Measurements from ENCODE around the gene GPR155.
A peak's percentile ranks its signal among the peaks of the same experiment; 100 is the strongest.
"Not testable (repeated sequence)": the region's sequence is repeated elsewhere in the genome, so short reads cannot be mapped to it uniquely, and the experiment has no call there.

The GPR155 gene

GRCh38 chr2:174439323-174439722, 47.5 kb downstream of the GPR155 start:
- no peak for DNase-seq (ENCODE audit: low read depth)

- DNase-seq (ENCODE audit: low read depth): no peak
Observed at GRCh38 chr2:174438146-174438886, 48.5 kb downstream of the GPR155 start.

- no peak for DNase-seq (ENCODE audit: low read depth)
Observed at GRCh38 chr2:174436351-174436750, 50.5 kb downstream of the GPR155 start.

- no peak for DNase-seq (ENCODE audit: low read depth)
Observed at GRCh38 chr2:174431902-174432301, 54.9 kb downstream of the GPR155 start.

GRCh38 chr2:174430066-174430465, 56.8 kb downstream of the GPR155 start:
- DNase-seq (ENCODE audit: low read depth): no peak

GRCh38 chr2:174428214-174428613, 58.6 kb downstream of the GPR155 start:
- DNase-seq (ENCODE audit: low read depth): no peak

- DNase-seq (ENCODE audit: low read depth): no peak
Observed at GRCh38 chr2:174412256-174412655, 74.6 kb downstream of the GPR155 start.

- not testable (repeated sequence) for DNase-seq (ENCODE audit: low read depth)
Observed at GRCh38 chr2:174410039-174410438, 76.8 kb downstream of the GPR155 start.

- no peak for DNase-seq (ENCODE audit: low read depth)
Observed at GRCh38 chr2:174403628-174404027, 83.2 kb downstream of the GPR155 start.

- no peak for DNase-seq (ENCODE audit: low read depth)
Observed at GRCh38 chr2:174400853-174401252, 86.0 kb downstream of the GPR155 start.

GRCh38 chr2:174399171-174399570, 87.7 kb downstream of the GPR155 start:
- DNase-seq (ENCODE audit: low read depth): peak; percentile 14

GRCh38 chr2:174397773-174398172, 89.1 kb downstream of the GPR155 start:
- DNase-seq (ENCODE audit: low read depth): no peak

- DNase-seq (ENCODE audit: low read depth): no peak
Observed at GRCh38 chr2:174395969-174396630, 90.7 kb downstream of the GPR155 start.

- peak; percentile 47 for DNase-seq (ENCODE audit: low read depth)
Observed at GRCh38 chr2:174395284-174395968, 91.4 kb downstream of the GPR155 start, which contains the start of gene SCRN3. Gene SCRN3 (plus strand): TSS chr2:174395730. CDS start chr2:174398284, 2,554 bp downstream.

- DNase-seq (ENCODE audit: low read depth): no peak
Observed at GRCh38 chr2:174392706-174393105, 94.1 kb downstream of the GPR155 start.

- not testable (repeated sequence) for DNase-seq (ENCODE audit: low read depth)
Observed at GRCh38 chr2:174390303-174390702, 96.5 kb downstream of the GPR155 start.

- no peak for DNase-seq (ENCODE audit: low read depth)
Observed at GRCh38 chr2:174389542-174389941, 97.3 kb downstream of the GPR155 start.

- not testable (repeated sequence) for DNase-seq (ENCODE audit: low read depth)
Observed at GRCh38 chr2:174388706-174389105, 98.1 kb downstream of the GPR155 start.

- DNase-seq (ENCODE audit: low read depth): no peak
Observed at GRCh38 chr2:174385201-174385600, 101.6 kb downstream of the GPR155 start.

GRCh38 chr2:174383796-174384195, 103.0 kb downstream of the GPR155 start:
- DNase-seq (ENCODE audit: low read depth): no peak
